VCaP (cell line): ENCODE measurements around the gene YJEFN3.

Experiments
- H3K27ac ChIP-seq: fragments of 450-650 bp; 2 replicates; pipeline ENCODE4 v1.5.1; 2017
- TF ChIP-seq, protein P1 (sequence below): fragments of 450-650 bp; conservative IDR thresholded peaks from 2 replicates; pipeline ENCODE4 v1.5.1; 2017; ENCODE audit warnings: mild to moderate bottlenecking, moderate library complexity

The YJEFN3 gene

GRCh38 chr19:19550972-19551852 is 22.5 kb downstream of the YJEFN3 start:
- TF ChIP-seq, protein P1, sequence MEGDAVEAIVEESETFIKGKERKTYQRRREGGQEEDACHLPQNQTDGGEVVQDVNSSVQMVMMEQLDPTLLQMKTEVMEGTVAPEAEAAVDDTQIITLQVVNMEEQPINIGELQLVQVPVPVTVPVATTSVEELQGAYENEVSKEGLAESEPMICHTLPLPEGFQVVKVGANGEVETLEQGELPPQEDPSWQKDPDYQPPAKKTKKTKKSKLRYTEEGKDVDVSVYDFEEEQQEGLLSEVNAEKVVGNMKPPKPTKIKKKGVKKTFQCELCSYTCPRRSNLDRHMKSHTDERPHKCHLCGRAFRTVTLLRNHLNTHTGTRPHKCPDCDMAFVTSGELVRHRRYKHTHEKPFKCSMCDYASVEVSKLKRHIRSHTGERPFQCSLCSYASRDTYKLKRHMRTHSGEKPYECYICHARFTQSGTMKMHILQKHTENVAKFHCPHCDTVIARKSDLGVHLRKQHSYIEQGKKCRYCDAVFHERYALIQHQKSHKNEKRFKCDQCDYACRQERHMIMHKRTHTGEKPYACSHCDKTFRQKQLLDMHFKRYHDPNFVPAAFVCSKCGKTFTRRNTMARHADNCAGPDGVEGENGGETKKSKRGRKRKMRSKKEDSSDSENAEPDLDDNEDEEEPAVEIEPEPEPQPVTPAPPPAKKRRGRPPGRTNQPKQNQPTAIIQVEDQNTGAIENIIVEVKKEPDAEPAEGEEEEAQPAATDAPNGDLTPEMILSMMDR, result no peak
- no peak overlapping the region for H3K27ac ChIP-seq

GRCh38 chr19:19551853-19552192 is 23.1 kb downstream of the YJEFN3 start:
- H3K27ac ChIP-seq, result no peak overlapping the region

GRCh38 chr19:19552798-19553197 is 24.1 kb downstream of the YJEFN3 start:
- TF ChIP-seq, protein P1, result peak; percentile 38; the same call in 1 of the 2 replicates
- H3K27ac ChIP-seq, result no peak overlapping the region

More at GRCh38 chr19:19551853-19552192, 23.1 kb downstream of the YJEFN3 start:
- TF ChIP-seq, protein P1, result no peak

- TF ChIP-seq, protein P1, result no peak
Observed at GRCh38 chr19:19553670-19554069, 25.0 kb downstream of the YJEFN3 start.

GRCh38 chr19:19554074-19555023 is 25.6 kb downstream of the YJEFN3 start:
- TF ChIP-seq, protein P1, result peak; percentile 68
- no peak overlapping the region for H3K27ac ChIP-seq

More at GRCh38 chr19:19553670-19554069, 25.0 kb downstream of the YJEFN3 start:
- no peak overlapping the region for H3K27ac ChIP-seq

GRCh38 chr19:19558055-19558454 is 29.3 kb downstream of the YJEFN3 start:
- TF ChIP-seq, protein P1, result no peak
- H3K27ac ChIP-seq, result no peak overlapping the region

- H3K27ac ChIP-seq, result no peak overlapping the region
- TF ChIP-seq, protein P1, result no peak
Observed at GRCh38 chr19:19558636-19559035, 29.9 kb downstream of the YJEFN3 start.
